Peyer's patch (tissue), 4 donors: ENCODE data around the gene RABGGTA. TPM values are rescaled to one million over a fixed set of nuclear protein-coding genes. Genes with fewer than 3 reads are reported as not detected.

ENCODE experiments used
- DNase-seq, 3 donors: peaks; one replicate each; pipeline ENCODE4 v3.0.0-alpha.2; 2017 to 2019
- H3K27ac ChIP-seq, 4 donors: fragments of 200-600 bp; sonication (generic); one replicate each; pipeline ENCODE4 v1.5.1; 2016 to 2019
- H3K27me3 ChIP-seq, 2 donors: fragments of 200-600 bp; sonication (generic); one replicate each; pipeline ENCODE4 v1.5.1; 2019
- H3K36me3 ChIP-seq, 3 donors: fragments of 200-600 bp; sonication (generic); one replicate each; pipeline ENCODE4 v1.5.1; 2016 to 2019
- H3K4me1 ChIP-seq, 4 donors: fragments of 200-600 bp; sonication (generic); one replicate each; pipeline ENCODE4 v1.5.1; 2016 to 2019
- H3K4me3 ChIP-seq, 4 donors: fragments of 200-600 bp; sonication (generic); 1 replicate in 3 of 4; 2 replicates in 1 of 4; pipeline ENCODE4 v1.5.1; 2016 to 2019; ENCODE audit warnings: mild to moderate bottlenecking in 1 of 4
- H3K9me3 ChIP-seq, 4 donors: fragments of 200-600 bp; sonication (generic); one replicate each; pipeline ENCODE4 v1.5.1; 2016 to 2019; ENCODE audit warnings: mild to moderate bottlenecking in 1 of 4
- CTCF ChIP-seq, 6 experiments: fragments of 450-650 bp in 4 of 6; fragments of 200-600 bp in 2 of 6; sonication (generic) in 1 of 6; IDR thresholded peaks; one replicate each; pipeline ENCODE4 v1.5.1; 2017 to 2019; ENCODE audit warnings: antibody characterized with exemption in 6 of 6, mild to moderate bottlenecking in 3 of 6, moderate library complexity in 1 of 6
- POLR2A ChIP-seq, 2 donors: fragments of 450-650 bp; IDR thresholded peaks; one replicate each; pipeline ENCODE4 v1.5.1; 2017; ENCODE audit warnings: antibody characterized with exemption in 2 of 2, mild to moderate bottlenecking in 2 of 2, moderate library complexity in 2 of 2
- total RNA-seq, 4 donors: library from RNA; depleted of rRNA; stranded (reverse); fragments of >200 nt; gene quantifications; one replicate each; pipeline ENCODE4 v1.1.0, GENCODE V29; 2016

Gene RABGGTA
- total RNA-seq, 4 donors from 2014 or later = 57.3 to 84.6 (median 77.6) TPM

GRCh38 chr14:24307156-24307574, 35.8 kb upstream of the RABGGTA start:
- Histone ChIP-seq H3K9me3 (no peaks in the 10 kb centered on the region), H3K4me3 (peak overlapping the region in 3 of 4 donors; percentile 8 to 56 (median 49)), H3K27ac (peak overlapping the region in 3 of 4 donors; percentile 68 to 94 (median 82)), H3K36me3 (peaks cover 0 to 52% (median 0%) of the 10 kb centered on the region in 3 donors), H3K4me1 (peaks cover 8 to 40% (median 15%) of the 10 kb centered on the region in 4 donors), H3K27me3 (no peaks in the 10 kb centered on the region)
- no peak for DNase-seq
- TF ChIP-seq POLR2A (IDR thresholded peaks at IDR 0.05) (no peak), CTCF (IDR thresholded peaks at IDR 0.05) (no peak)

- H3K4me1 ChIP-seq = peaks cover 0 to 30% (median 9%) of the 10 kb centered on the region in 4 donors
- H3K36me3 ChIP-seq = peaks cover 0 to 60% (median 0%) of the 10 kb centered on the region in 3 donors
- H3K4me3 ChIP-seq = no peak overlapping the region
- TF ChIP-seq POLR2A (IDR thresholded peaks at IDR 0.05) = no peak
- TF ChIP-seq CTCF (IDR thresholded peaks at IDR 0.05) = no peak
- no peak for DNase-seq
- H3K27ac ChIP-seq = no peak overlapping the region
- H3K27me3 ChIP-seq = no peaks in the 10 kb centered on the region
- no peaks in the 10 kb centered on the region for H3K9me3 ChIP-seq
These were observed 32.6 kb upstream of the RABGGTA start for GRCh38 chr14:24304019-24304387.

- no peaks in the 10 kb centered on the region for H3K9me3 ChIP-seq
- peak overlapping the region; percentile 78 to 98 (median 88) for H3K4me3 ChIP-seq
- peaks cover 0 to 34% (median 12%) of the 10 kb centered on the region in 4 donors for H3K4me1 ChIP-seq
- H3K27ac ChIP-seq = peak overlapping the region; percentile 82 to 97 (median 90)
- DNase-seq = no peak
- peaks cover 0 to 50% (median 0%) of the 10 kb centered on the region in 3 donors for H3K36me3 ChIP-seq
- TF ChIP-seq CTCF (IDR thresholded peaks at IDR 0.05) (no peak), POLR2A (IDR thresholded peaks at IDR 0.05) (no peak)
- H3K27me3 ChIP-seq = no peaks in the 10 kb centered on the region
These were observed 29.1 kb upstream of the RABGGTA start for GRCh38 chr14:24300326-24300980.

- no peaks in the 10 kb centered on the region for H3K9me3 ChIP-seq
- peak within 1 kb of the TSS; percentile 78 to 98 (median 88) for H3K4me3 ChIP-seq
- H3K27me3 ChIP-seq = no peaks in the 10 kb centered on the region
- TF ChIP-seq CTCF (IDR thresholded peaks at IDR 0.05) (peak in 1 of 6 experiments; percentile 1), POLR2A (IDR thresholded peaks at IDR 0.05) (peak; percentile 92 to 96)
- peaks cover 0 to 34% (median 12%) of the 10 kb centered on the region in 4 donors for H3K4me1 ChIP-seq
- H3K27ac ChIP-seq = peak within 1 kb of the TSS; percentile 82 to 97 (median 90)
- H3K36me3 ChIP-seq = peaks cover 0 to 50% (median 0%) of the 10 kb centered on the region in 3 donors
- DNase-seq = peak; percentile 94 to 97 (median 97)
These were observed 28.1 kb upstream of the RABGGTA start, which contains the start of the genes DHRS1 and NOP9 for GRCh38 chr14:24299255-24300191. Gene DHRS1 (minus strand): TSS chr14:24299780. CDS start chr14:24299106, 674 bp downstream. Gene NOP9 (plus strand): TSS chr14:24299850. CDS start chr14:24299955, 105 bp downstream.

GRCh38 chr14:24298892-24299254, 27.5 kb upstream of the RABGGTA start:
- DNase-seq = peak in 1 of 3 donors; percentile 67
- no peaks in the 10 kb centered on the region for H3K9me3 ChIP-seq
- peaks cover 0 to 47% (median 0%) of the 10 kb centered on the region in 3 donors for H3K36me3 ChIP-seq

More at GRCh38 chr14:24298892-24299254, 27.5 kb upstream of the RABGGTA start:
- H3K27me3 ChIP-seq = no peaks in the 10 kb centered on the region
- H3K4me1 ChIP-seq = peaks cover 0 to 34% (median 12%) of the 10 kb centered on the region in 4 donors
- TF ChIP-seq POLR2A (IDR thresholded peaks at IDR 0.05) = no peak
- no peak for TF ChIP-seq CTCF (IDR thresholded peaks at IDR 0.05)
- H3K27ac ChIP-seq = peak overlapping the region; percentile 82 to 97 (median 90)
- H3K4me3 ChIP-seq = peak overlapping the region; percentile 78 to 98 (median 88)
